ENCODE data around the gene PCSK5. TPM values are rescaled to one million over a fixed set of nuclear protein-coding genes. Genes with fewer than 3 reads are reported as not detected.
"Not testable (repeated sequence)": the region's sequence is repeated elsewhere in the genome, so short reads cannot be mapped to it uniquely, and the experiment has no call there.

The PCSK5 gene
- total and polyA plus RNA-seq, 4 donors, result 5.1 to 47.5 (median 22.0) TPM

DNA sequence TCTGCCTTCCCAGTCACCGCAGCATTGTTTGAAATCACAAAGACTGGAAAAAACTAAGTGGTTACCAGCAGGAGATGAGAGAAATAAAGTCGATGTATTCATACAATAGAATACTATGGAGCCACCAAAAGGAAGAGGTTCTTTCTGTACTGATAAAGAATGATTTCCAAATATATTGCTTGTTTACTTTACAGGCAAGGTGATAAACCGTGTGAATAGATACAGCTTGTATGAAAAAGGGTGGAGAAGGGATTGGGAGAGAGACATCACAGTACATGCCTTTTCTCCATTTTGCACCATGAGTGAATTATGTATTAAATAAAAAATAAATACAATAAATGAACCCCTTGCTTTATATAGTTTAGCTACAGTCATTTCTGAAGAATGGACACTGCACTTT lies 412.1 kb downstream of the PCSK5 start:
- Histone ChIP-seq H3K27ac (ENCODE audit: low read depth in 1 of 2, low read length in 2 of 2) (no peak overlapping the region), H3K27me3 (ENCODE audit: control insufficient read depth in 1 of 2, insufficient read depth in 2 of 2, low read length in 1 of 2) (no peaks in the 10 kb centered on the region), H3K9me3 (ENCODE audit: control insufficient read depth, low read length) (no peaks in the 10 kb centered on the region), H3K4me1 (ENCODE audit: control insufficient read depth in 1 of 2, insufficient read depth in 2 of 2, low read length in 2 of 2) (no peaks in the 10 kb centered on the region), H3K4me3 (ENCODE audit: low read length in 2 of 2) (no peak overlapping the region), H3K36me3 (ENCODE audit: control insufficient read depth in 1 of 2, insufficient read depth in 2 of 2, low read length in 1 of 2) (no peaks in the 10 kb centered on the region)
- 92 to 94% methylated on average over 3 of the region's 3 CpGs for WGBS, 2 donors
- intact Hi-C loops (cut with DNase I), result loop anchor here (5.0 kb wide), 3 partner anchors 85 to 1035 kb away; no protein-coding TSS in a partner anchor
- no peak for ATAC-seq (ENCODE audit: low FRiP score)
- no peak for DNase-seq

- ATAC-seq (ENCODE audit: low FRiP score), result peak; percentile 71
Observed at GRCh38 chr9:76302947-76303550, 412.6 kb downstream of the PCSK5 start.

DNA sequence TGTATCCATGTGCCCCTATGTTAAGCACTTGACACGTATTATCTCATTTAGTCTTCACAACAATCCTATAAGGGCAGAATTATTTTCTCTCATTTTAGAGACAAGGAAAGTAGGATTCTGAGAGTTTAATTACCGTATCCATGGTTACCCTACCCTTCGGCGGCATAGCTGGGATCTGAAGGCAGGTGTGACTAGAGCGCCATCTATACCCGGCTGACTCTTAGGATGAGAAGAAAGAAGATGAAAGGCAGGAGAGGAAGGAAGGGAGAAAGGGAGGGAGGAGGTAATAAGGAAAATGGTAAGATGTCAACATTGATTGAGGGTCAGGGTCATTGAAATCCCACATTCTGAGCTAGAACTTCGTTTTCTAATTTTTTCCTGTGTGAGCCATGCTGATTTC lies 416.6 kb downstream of the PCSK5 start:
- H3K27me3 ChIP-seq (ENCODE audit: control insufficient read depth in 1 of 2, insufficient read depth in 2 of 2, low read length in 1 of 2); H3K27ac ChIP-seq (ENCODE audit: low read depth in 1 of 2, low read length in 2 of 2); H3K9me3 ChIP-seq (ENCODE audit: control insufficient read depth, low read length); H3K4me1 ChIP-seq (ENCODE audit: control insufficient read depth in 1 of 2, insufficient read depth in 2 of 2, low read length in 2 of 2); intact Hi-C loops (cut with DNase I); ATAC-seq (ENCODE audit: low FRiP score); H3K36me3 ChIP-seq (ENCODE audit: control insufficient read depth in 1 of 2, insufficient read depth in 2 of 2, low read length in 1 of 2); DNase-seq; H3K4me3 ChIP-seq (ENCODE audit: low read length in 2 of 2): not testable (repeated sequence)
- WGBS, 2 donors, result 34 to 42% methylated on average over 6 of the region's 7 CpGs

More at GRCh38 chr9:76302947-76303550, 412.6 kb downstream of the PCSK5 start:
- Histone ChIP-seq H3K27me3 (ENCODE audit: control insufficient read depth in 1 of 2, insufficient read depth in 2 of 2, low read length in 1 of 2) (no peaks in the 10 kb centered on the region), H3K9me3 (ENCODE audit: control insufficient read depth, low read length) (no peaks in the 10 kb centered on the region), H3K36me3 (ENCODE audit: control insufficient read depth in 1 of 2, insufficient read depth in 2 of 2, low read length in 1 of 2) (no peaks in the 10 kb centered on the region), H3K27ac (ENCODE audit: low read depth in 1 of 2, low read length in 2 of 2) (no peak overlapping the region), H3K4me3 (ENCODE audit: low read length in 2 of 2) (no peak overlapping the region), H3K4me1 (ENCODE audit: control insufficient read depth in 1 of 2, insufficient read depth in 2 of 2, low read length in 2 of 2) (no peaks in the 10 kb centered on the region)
- DNase-seq, result no peak
- WGBS, 2 donors, result 15 to 18% methylated on average over 3 of the region's 3 CpGs
- intact Hi-C loops (cut with DNase I), result loop anchor here (5.0 kb wide), 3 partner anchors 86 to 1036 kb away; no protein-coding TSS in a partner anchor

DNA sequence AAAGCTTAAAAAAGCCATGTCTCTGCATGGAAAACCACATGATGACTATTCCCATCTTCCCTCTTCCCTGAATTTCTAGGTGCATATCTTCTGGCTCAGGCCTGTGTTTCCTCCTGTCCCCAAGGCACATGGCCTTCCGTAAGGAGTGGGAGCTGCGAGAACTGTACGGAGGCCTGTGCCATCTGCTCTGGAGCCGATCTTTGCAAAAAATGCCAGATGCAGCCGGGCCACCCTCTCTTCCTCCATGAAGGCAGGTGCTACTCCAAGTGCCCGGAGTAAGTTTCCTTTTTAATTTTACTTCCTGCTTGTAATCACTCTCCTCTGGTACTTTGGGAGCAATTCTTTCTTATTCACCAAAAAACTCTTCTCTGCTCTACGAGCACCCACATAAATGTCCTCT lies 420.1 kb downstream of the PCSK5 start:
- Histone ChIP-seq H3K4me1 (ENCODE audit: control insufficient read depth in 1 of 2, insufficient read depth in 2 of 2, low read length in 2 of 2) (no peaks in the 10 kb centered on the region), H3K4me3 (ENCODE audit: low read length in 2 of 2) (no peak overlapping the region), H3K27me3 (ENCODE audit: control insufficient read depth in 1 of 2, insufficient read depth in 2 of 2, low read length in 1 of 2) (no peaks in the 10 kb centered on the region), H3K27ac (ENCODE audit: low read depth in 1 of 2, low read length in 2 of 2) (no peak overlapping the region), H3K36me3 (ENCODE audit: control insufficient read depth in 1 of 2, insufficient read depth in 2 of 2, low read length in 1 of 2) (no peaks in the 10 kb centered on the region), H3K9me3 (ENCODE audit: control insufficient read depth, low read length) (no peaks in the 10 kb centered on the region)
- intact Hi-C loops (cut with DNase I), result no loop called here
- DNase-seq, result no peak
- ATAC-seq (ENCODE audit: low FRiP score), result no peak
- WGBS, 2 donors, result 94% methylated on average over 7 of the region's 7 CpGs

DNA sequence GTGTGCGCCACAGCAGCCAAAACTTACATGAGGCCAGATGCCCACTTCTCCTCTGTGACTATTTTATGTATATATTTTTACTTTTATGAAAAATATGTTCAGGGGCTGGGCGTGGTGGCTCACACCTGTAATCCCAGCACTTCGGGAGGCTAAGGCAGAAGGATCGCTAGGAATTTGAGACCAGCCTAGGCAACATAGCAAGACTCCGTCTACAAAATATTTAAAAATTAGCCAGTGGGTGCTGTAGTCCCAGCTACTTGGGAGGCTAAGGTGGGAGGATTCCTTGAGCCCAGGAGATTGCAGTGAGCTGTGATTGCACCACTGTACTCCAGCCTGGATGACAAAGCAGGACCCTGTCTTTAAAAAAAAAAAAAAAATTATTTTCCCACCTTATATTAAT lies 420.5 kb downstream of the PCSK5 start:
- DNase-seq (no peak), ATAC-seq (ENCODE audit: low FRiP score) (no peak)
- Histone ChIP-seq H3K27ac (ENCODE audit: low read depth in 1 of 2, low read length in 2 of 2) (no peak overlapping the region), H3K4me1 (ENCODE audit: control insufficient read depth in 1 of 2, insufficient read depth in 2 of 2, low read length in 2 of 2) (no peaks in the 10 kb centered on the region), H3K9me3 (ENCODE audit: control insufficient read depth, low read length) (no peaks in the 10 kb centered on the region), H3K36me3 (ENCODE audit: control insufficient read depth in 1 of 2, insufficient read depth in 2 of 2, low read length in 1 of 2) (no peaks in the 10 kb centered on the region), H3K27me3 (ENCODE audit: control insufficient read depth in 1 of 2, insufficient read depth in 2 of 2, low read length in 1 of 2) (no peaks in the 10 kb centered on the region), H3K4me3 (ENCODE audit: low read length in 2 of 2) (no peak overlapping the region)
- 92 to 98% methylated on average over 5 of the region's 5 CpGs for whole genome bisulfite sequencing, 2 donors
- intact Hi-C loops (cut with DNase I), result no loop called here

DNA sequence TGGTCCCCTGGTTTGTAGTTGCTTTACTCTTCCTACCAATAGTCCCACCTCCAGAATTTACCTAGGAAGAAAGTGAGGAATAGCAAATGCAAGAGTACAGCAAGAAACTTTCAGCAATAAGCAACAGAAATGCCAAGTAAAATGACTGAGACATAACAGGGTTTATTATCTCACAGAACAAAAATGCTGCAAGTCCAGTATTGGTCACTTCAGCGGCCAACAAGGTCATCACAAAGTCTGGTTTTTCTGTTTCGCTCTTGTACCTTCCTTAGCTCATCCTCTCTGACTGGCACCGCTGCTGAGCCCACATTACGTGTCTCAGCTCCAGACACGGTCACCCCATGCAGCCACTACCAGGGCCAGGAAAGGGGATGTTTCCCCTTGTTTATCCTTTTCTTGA lies 421.1 kb downstream of the PCSK5 start:
- Histone ChIP-seq H3K27me3 (ENCODE audit: control insufficient read depth in 1 of 2, insufficient read depth in 2 of 2, low read length in 1 of 2) (no peaks in the 10 kb centered on the region), H3K4me3 (ENCODE audit: low read length in 2 of 2) (no peak overlapping the region), H3K4me1 (ENCODE audit: control insufficient read depth in 1 of 2, insufficient read depth in 2 of 2, low read length in 2 of 2) (no peaks in the 10 kb centered on the region), H3K36me3 (ENCODE audit: control insufficient read depth in 1 of 2, insufficient read depth in 2 of 2, low read length in 1 of 2) (no peaks in the 10 kb centered on the region), H3K9me3 (ENCODE audit: control insufficient read depth, low read length) (no peaks in the 10 kb centered on the region), H3K27ac (ENCODE audit: low read depth in 1 of 2, low read length in 2 of 2) (no peak overlapping the region)
- intact Hi-C loops (cut with DNase I), result no loop called here
- ATAC-seq (ENCODE audit: low FRiP score) (no peak), DNase-seq (no peak)
- WGBS, 2 donors, result 88 to 89% methylated on average over 5 of the region's 5 CpGs

DNA sequence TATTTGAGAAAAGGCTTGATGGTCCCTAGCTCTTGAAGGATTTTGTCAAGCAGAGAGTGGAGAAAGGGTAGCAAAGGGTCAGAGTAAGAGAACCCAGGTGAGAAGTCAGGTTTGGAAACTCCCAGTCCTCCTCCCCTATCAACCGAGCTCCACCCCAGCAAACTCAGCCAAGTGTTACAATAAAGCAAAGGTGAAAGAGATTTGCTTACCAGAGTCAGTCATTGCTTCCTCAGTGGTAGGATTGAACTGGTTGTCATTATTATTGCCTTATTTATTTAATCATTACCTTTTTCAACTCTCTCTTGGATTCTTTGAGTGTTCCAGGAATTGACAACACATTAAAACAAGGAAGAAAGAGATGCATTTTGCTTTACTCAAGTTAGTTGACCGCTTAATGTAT lies 423.3 kb downstream of the PCSK5 start:
- no peak for ATAC-seq (ENCODE audit: low FRiP score)
- intact Hi-C loops (cut with DNase I), result no loop called here
- 88 to 94% methylated on average over 2 of the region's 2 CpGs for WGBS, 2 donors

GRCh38 chr9:76314321-76314720 lies 423.8 kb downstream of the PCSK5 start:
- DNase-seq, result no peak
- no peak overlapping the region for H3K27ac ChIP-seq (ENCODE audit: low read depth in 1 of 2, low read length in 2 of 2)
- no peak overlapping the region for H3K4me3 ChIP-seq (ENCODE audit: low read length in 2 of 2)
- no peak for ATAC-seq (ENCODE audit: low FRiP score)
- H3K36me3 ChIP-seq (ENCODE audit: control insufficient read depth in 1 of 2, insufficient read depth in 2 of 2, low read length in 1 of 2), result no peaks in the 10 kb centered on the region
- no peaks in the 10 kb centered on the region for H3K9me3 ChIP-seq (ENCODE audit: control insufficient read depth, low read length)
- WGBS, 2 donors, result 71 to 95% methylated on average over 4 of the region's 4 CpGs
- intact Hi-C loops (cut with DNase I), result no loop called here
- no peaks in the 10 kb centered on the region for H3K4me1 ChIP-seq (ENCODE audit: control insufficient read depth in 1 of 2, insufficient read depth in 2 of 2, low read length in 2 of 2)
- H3K27me3 ChIP-seq (ENCODE audit: control insufficient read depth in 1 of 2, insufficient read depth in 2 of 2, low read length in 1 of 2), result no peaks in the 10 kb centered on the region

More for the DNA sequence above, 423.3 kb downstream of the PCSK5 start:
- Histone ChIP-seq H3K4me1 (ENCODE audit: control insufficient read depth in 1 of 2, insufficient read depth in 2 of 2, low read length in 2 of 2) (no peaks in the 10 kb centered on the region), H3K9me3 (ENCODE audit: control insufficient read depth, low read length) (no peaks in the 10 kb centered on the region), H3K27me3 (ENCODE audit: control insufficient read depth in 1 of 2, insufficient read depth in 2 of 2, low read length in 1 of 2) (no peaks in the 10 kb centered on the region), H3K27ac (ENCODE audit: low read depth in 1 of 2, low read length in 2 of 2) (no peak overlapping the region), H3K4me3 (ENCODE audit: low read length in 2 of 2) (no peak overlapping the region), H3K36me3 (ENCODE audit: control insufficient read depth in 1 of 2, insufficient read depth in 2 of 2, low read length in 1 of 2) (no peaks in the 10 kb centered on the region)
- DNase-seq, result no peak

- Histone ChIP-seq H3K9me3 (ENCODE audit: control insufficient read depth, low read length) (no peaks in the 10 kb centered on the region), H3K27me3 (ENCODE audit: control insufficient read depth in 1 of 2, insufficient read depth in 2 of 2, low read length in 1 of 2) (no peaks in the 10 kb centered on the region), H3K36me3 (ENCODE audit: control insufficient read depth in 1 of 2, insufficient read depth in 2 of 2, low read length in 1 of 2) (no peaks in the 10 kb centered on the region), H3K4me3 (ENCODE audit: low read length in 2 of 2) (no peak overlapping the region), H3K4me1 (ENCODE audit: control insufficient read depth in 1 of 2, insufficient read depth in 2 of 2, low read length in 2 of 2) (no peaks in the 10 kb centered on the region), H3K27ac (ENCODE audit: low read depth in 1 of 2, low read length in 2 of 2) (no peak overlapping the region)
- WGBS, 2 donors, result 91 to 93% methylated on average over 2 of the region's 2 CpGs
- intact Hi-C loops (cut with DNase I), result no loop called here
- ATAC-seq (ENCODE audit: low FRiP score) (no peak), DNase-seq (no peak)
Observed at GRCh38 chr9:76316069-76316468, 425.6 kb downstream of the PCSK5 start.
